GM21723 (cell line): Measurements from ENCODE around the gene TANC1.

ENCODE experiments used
- ATAC-seq: cut with Tn5 transposase; IDR thresholded peaks from one replicate; pipeline ENCODE4 v1.9.1; 2021; ENCODE audit warnings: mild to moderate bottlenecking, moderate library complexity; ENCODE audit not compliant: unreplicated experiment

TANC1 gene

DNA sequence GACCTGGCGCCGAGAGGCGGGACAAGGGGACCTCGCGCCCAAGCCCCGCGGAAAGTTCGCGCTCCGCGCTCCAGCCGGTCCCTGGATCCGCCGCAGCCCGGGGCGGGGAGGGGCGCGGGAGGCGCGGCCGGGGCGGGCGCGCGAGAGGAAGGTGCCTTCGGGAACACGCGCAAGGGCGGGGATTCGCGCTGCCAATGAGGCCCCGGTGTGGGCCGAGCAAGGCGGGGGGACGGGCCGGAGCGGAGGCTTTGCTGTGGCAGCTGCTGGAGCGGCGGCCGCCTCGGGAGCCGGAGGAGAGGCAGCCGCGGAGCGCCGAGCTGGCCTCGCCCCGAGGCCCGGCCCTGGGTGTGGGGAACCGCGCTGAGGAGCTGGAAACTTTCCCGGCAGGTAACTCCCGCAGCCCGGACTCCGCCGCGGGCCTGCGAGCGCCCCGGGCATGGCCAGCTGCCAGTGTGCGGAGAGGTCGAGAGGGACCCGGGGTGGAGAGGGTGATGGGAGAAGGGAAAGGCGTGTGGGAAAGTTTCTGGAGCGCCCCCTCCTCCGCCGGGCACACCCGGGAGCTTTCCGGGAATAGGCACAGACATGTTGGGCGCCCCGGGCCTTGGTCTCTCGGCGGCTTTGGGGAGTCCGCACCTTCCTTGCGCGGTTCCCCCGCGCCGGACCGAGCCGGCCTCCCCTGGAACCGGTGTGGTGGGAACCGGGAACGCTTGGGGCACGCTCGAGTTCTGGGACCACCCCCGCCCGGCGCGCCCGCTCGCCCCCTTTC is at the start of gene TANC1:
Gene TANC1, plus strand, starts transcription at position 245 of the 766 bp plus-strand sequence. CDS start 97,271 bp downstream, outside the sequence.
- peak; percentile 95 for ATAC-seq

- no peak for ATAC-seq
Measured at GRCh38 chr2:158921599-158922408, 46.6 kb upstream of the TANC1 start.

GRCh38 chr2:158922601-158923000 is 45.8 kb upstream of the TANC1 start:
- ATAC-seq = no peak

GRCh38 chr2:158923180-158923594 is 45.3 kb upstream of the TANC1 start:
- ATAC-seq = no peak

DNA sequence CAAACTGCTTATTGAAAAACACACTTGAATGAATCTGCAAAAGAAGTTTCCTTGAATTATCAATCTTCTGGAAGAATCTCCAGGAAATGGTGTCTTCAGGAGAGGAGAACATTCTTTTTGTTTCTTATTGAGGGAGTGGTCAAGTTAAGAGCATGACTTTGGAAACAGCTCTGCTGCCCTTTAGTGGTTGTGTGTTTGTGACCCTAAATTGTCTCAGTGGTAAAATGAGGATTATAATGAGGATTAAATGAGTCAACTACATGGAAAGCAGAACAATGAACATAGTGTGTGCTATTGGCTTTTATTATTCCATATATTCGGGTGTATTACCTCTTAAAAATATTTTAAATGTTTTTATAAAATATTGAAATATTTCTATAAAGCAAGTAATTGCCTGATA is 44.8 kb upstream of the TANC1 start:
- no peak for ATAC-seq

- ATAC-seq = no peak
Measured at GRCh38 chr2:158926478-158926948, 41.9 kb upstream of the TANC1 start.

GRCh38 chr2:158928515-158928914 is 39.9 kb upstream of the TANC1 start:
- no peak for ATAC-seq

GRCh38 chr2:158928965-158929364 is 39.5 kb upstream of the TANC1 start:
- ATAC-seq = no peak

- ATAC-seq = no peak
Measured at GRCh38 chr2:158931572-158931971, 36.9 kb upstream of the TANC1 start.

GRCh38 chr2:158932131-158932645 is 36.3 kb upstream of the TANC1 start:
- ATAC-seq = no peak

DNA sequence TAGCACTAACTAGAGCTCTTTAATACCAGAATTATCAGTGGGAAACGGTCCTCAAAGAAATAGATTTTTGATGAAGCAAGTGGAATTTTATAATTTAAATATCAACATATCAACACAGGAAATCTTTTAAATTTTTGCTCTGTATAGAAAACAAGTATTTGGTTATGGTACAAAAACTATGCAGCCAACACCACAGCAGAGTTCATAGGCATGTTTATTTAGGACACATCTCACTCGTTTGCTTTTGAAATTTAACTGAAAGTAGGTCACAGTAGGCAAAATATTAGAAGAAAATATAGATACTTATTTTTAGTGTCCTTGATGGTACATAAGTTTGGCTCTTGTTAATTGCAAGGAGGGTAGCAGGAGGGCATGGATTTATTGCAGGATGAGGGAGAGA is 34.3 kb upstream of the TANC1 start:
- ATAC-seq = no peak

DNA sequence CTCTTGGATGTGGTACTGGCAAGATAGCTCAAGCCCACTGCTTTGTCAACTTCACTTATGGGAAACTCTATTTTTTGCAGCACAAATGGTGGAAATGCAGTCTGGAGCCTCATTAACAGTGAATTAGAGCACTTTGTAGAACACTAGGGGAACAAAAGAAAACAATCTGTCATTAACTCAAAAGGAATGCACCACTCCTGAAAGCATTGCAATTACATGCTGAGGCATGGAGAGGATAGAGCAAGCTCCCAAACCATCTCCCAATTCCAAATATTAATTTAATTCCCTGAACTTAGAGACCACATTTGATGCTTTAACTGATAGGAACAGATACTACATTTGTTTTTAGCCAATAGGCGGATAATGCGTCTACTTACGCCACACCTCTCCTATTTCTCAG is 32.8 kb upstream of the TANC1 start:
- no peak for ATAC-seq

DNA sequence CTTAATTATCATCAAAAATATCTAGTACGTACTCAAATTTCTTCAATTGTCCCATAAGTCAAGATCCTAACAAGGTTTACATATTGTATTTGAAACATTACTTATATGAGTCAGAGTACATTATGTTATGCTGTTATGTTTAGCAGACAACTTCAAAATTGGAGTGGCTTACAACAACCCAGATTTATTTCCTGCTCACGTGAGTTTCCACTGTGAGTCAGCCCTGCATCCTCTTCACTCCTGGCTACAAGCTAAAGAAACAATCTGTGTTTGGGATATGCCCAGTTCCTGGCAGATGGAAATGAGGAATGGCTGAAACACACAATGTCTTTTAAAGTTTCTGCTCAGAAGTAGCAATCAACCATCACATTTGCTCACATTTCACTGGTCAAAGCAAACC is 31.5 kb upstream of the TANC1 start:
- no peak for ATAC-seq

GRCh38 chr2:158940356-158940755 is 28.1 kb upstream of the TANC1 start:
- no peak for ATAC-seq

- ATAC-seq = no peak
Measured at GRCh38 chr2:158943973-158944372, 24.5 kb upstream of the TANC1 start.

- ATAC-seq = no peak
Measured at GRCh38 chr2:158948964-158949699, 19.3 kb upstream of the TANC1 start.

DNA sequence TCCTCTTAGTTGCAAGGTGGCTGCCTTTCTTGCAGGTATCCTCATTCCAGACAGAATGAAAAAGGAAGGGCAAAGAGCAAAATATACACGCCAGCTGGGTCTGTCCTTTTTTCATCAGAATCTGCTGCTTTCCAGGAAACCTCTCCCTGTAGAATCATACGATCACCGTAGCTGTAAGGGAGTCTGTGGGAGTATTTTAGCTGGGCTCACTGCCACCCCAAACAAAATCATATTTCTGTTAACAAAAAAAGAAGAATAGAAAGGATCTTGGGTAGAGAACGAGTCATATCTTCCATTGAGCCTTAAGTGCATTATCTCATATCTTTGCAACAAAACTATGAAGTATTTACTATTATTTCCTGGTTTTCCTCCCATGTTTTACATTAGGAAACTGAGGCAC is 15.0 kb upstream of the TANC1 start:
- ATAC-seq = no peak

DNA sequence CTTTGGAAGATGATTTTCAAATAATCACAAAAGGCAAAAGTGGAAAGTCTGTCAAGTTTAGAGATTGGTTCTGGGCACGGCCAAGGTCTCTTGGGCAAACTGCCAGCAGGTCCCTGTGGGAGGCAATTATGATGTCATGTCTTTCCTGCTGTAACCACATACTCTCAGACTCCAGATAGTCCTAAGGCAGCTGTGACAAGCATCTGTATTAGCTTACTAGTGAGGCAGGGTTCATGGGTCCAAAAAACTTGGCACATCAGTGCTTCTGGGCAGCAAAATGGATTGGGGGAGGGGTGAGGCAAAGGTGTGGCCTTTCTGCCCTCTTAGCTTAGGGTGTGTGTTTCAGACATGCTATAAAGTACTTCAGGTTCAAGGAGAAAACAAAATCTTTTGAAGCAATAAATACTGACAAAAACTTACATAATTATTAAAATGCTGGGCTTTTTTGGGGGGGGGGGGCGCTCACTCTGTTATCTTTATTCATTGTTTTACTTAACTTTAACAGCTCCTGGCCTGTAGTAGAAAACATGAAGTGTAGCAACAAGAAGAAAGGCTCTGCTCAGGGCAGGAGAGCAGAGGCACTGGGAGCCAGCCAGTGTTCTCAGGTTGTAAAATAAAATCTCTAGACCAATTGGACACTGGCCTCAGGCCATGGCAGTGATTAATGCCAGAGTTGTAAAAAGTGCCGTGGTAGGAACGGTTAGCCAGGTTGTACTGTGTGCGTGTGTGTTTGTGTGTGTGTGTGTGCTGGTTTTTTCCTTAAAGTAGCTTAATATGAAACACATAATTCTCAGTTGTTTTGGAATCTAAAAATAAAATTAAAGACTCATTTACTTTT is 14.3 kb upstream of the TANC1 start:
- ATAC-seq = no peak

DNA sequence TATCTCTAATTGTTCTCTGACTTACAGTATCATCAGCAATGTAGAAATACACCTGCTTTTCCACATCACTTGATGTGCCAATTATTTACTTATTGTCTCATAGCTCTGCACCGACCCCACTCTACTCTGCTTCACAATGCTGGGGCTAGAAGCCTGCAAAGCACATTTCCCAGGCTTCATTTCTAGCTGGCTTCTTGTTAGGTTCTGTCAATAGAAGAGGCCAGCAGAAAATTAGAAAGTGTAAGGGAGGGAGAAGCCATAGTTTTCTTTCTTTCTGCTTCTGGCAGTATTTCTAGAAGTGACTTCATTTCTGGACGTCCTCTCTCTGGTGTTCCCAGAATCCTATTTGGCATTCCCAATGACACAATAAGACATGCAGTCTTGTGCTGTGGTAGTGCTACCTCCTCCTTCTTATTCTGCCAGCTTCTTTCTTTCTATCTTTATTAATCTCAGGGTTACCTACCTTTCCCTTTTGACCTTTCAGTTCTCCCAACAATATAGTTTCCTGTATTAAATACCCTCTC is 12.5 kb upstream of the TANC1 start:
- no peak for ATAC-seq

GRCh38 chr2:158958365-158958764 is 10.1 kb upstream of the TANC1 start:
- ATAC-seq = no peak
